Upper lobe of left lung (tissue), 4 donors: ENCODE results near the gene HIF1AN.

Experiments used
- CTCF ChIP-seq, 6 experiments: fragments of 450-650 bp in 4 of 6; fragments of 200-600 bp in 2 of 6; sonication (generic) in 2 of 6; IDR thresholded peaks; one replicate each; pipeline ENCODE4 v1.5.1; 2016 to 2019; ENCODE audit warnings: antibody characterized with exemption in 6 of 6
- POLR2A ChIP-seq, 4 donors: fragments of 450-650 bp; IDR thresholded peaks; one replicate each; pipeline ENCODE4 v1.5.1; 2016 to 2017; ENCODE audit warnings: antibody characterized with exemption in 4 of 4, mild to moderate bottlenecking in 2 of 4

GRCh38 chr10:100560248-100560647 is 24.5 kb downstream of the HIF1AN start:
- TF ChIP-seq POLR2A (IDR thresholded peaks at IDR 0.05) (no peak), CTCF (IDR thresholded peaks at IDR 0.05) (no peak)
